Inferior parietal cortex (tissue), 1 donor: Measurements from ENCODE around the gene OR8D2.
A peak's percentile ranks its signal among the peaks of the same experiment; 100 is the strongest.

ENCODE experiments used
- DNase-seq: peaks from one replicate; pipeline ENCODE4 v3.0.0-alpha.2; 2016; ENCODE audit errors: extremely low spot score

The OR8D2 gene, protein sequence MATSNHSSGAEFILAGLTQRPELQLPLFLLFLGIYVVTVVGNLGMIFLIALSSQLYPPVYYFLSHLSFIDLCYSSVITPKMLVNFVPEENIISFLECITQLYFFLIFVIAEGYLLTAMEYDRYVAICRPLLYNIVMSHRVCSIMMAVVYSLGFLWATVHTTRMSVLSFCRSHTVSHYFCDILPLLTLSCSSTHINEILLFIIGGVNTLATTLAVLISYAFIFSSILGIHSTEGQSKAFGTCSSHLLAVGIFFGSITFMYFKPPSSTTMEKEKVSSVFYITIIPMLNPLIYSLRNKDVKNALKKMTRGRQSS

DNA sequence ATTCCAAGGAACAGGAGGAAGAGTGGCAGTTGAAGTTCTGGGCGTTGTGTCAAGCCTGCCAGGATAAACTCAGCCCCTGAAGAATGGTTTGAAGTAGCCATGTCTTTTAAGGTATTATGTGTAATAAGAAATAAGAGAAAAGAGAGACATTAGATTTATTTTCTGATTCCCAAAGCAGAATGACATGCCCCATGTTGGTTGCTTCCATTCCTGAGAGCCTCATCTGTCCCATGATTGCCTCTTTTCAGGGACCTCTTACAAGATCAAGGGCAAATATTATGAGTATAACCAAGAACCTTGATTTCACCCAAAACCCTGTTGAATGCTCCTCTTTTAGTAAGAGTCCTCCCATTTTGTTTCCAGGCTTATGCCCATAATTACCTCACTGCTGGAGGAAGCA is at the start of gene OR8D2:
TSS of gene OR8D2 (minus strand) at position 101 of the 400 bp plus-strand sequence. CDS start at position 101, 0 bp downstream.
- DNase-seq: no peak

DNA sequence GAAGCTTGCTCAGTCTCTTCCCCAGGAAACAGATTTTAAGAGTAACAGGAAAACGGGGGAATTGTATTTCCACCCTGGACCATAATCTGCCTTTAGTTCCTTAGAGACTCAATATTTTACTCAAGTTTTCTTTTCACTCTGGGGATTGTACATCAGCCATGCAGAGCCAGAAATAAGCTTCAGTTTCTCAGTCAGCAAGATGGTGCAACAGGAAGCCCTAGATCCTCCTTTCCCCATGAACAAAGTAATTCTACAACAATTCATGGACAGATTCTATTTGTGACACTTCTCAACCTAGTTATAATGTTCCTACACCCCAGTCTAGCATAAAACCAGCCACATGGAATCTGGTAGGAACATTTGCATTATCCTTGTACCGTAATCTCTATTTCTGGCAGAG is 39.6 kb upstream of the OR8D2 start:
- peak; percentile 7 for DNase-seq

DNA sequence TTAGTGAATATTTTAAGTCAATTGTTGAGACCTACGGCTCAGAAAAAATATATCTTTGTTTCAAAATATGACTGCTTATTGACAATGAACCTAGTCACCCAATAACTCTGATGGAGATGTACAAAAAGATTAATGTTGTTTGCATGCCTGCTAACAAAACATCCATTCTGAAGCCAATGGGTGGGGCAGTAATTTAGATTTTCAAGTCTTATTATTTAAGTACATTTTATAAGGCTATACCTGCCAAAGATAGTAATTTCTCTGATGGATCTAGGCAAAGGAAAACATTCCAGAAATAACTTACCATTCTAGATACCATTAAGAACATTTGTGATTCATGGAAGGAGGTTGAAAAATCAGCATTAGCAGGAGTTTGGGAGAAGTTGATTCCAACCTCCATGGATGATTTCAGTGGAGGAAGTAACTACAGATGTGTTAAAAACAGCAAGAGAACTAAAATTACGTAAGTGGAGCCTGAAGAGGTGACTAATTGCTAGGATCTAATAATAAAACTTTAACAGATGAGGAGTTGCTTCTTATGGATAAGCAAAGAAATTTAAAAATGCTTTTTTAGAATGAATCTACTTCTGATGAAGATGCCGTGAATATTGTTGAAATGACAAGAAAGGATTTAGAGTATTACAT is 26.4 kb upstream of the OR8D2 start:
- DNase-seq: no peak

DNA sequence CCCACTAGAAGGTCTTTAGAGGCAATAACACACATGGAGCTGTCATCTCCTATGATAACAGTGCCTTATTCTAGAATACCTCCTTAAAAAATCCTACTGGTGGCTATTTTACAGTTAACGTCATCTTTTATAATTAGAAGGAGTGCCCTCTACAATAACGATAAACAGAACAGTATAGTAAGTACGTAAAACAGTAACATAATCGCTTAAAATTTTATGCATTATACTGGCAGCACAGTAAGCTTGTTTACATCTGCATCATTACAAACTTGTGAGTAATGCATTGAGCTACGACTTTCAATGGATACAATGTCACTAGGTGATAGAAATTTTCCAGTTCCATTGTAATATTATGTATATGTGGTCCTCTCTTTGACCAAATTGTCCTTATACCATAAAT is 24.3 kb upstream of the OR8D2 start:
- DNase-seq: no peak

- DNase-seq: no peak
Measured at GRCh38 chr11:124340142-124340447, 20.1 kb upstream of the OR8D2 start.

GRCh38 chr11:124339396-124340141 is 19.6 kb upstream of the OR8D2 start:
- DNase-seq: no peak

DNA sequence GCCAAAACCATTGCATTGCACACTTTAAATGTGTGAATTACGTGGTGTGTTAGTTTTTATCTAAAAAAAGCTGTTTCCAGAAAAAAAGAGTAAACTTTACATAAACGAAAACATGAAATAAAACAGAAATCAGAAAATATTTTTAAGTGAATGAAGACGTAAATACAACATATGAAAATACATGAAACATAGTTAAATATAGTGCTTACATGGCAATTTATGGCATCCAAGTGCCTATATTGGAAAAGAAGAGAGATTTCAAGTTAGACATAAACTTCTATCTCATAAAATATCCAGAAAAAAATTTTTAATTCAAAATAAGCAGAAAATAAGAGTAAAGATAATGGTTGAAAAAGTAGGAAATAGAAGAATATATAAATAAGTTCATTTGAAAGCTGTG is 11.9 kb upstream of the OR8D2 start:
- DNase-seq: no peak

GRCh38 chr11:124329787-124330478 is 9.9 kb upstream of the OR8D2 start:
- DNase-seq: peak; percentile 15

DNA sequence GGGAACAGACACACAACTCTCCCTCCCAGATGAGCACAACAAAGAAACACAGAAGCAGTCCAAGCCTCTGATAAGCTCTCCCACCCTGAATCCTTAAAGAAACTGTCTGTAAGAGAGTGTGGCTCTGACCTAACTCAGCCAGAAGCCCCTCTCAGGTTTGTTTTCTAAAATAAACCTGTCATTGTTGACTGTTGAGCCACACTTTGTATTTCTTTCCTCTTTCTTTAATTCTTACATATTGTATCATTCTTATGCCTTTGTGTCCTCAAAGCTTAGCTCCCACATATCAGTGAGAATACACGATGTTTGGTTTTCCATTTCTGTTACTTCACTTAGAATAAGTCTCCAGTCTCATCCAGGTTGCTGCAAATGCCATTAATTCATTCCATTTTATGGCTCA is 7.8 kb upstream of the OR8D2 start:
- DNase-seq: no peak

- no peak for DNase-seq
Measured at GRCh38 chr11:124322356-124322755, 2.4 kb upstream of the OR8D2 start.

DNA sequence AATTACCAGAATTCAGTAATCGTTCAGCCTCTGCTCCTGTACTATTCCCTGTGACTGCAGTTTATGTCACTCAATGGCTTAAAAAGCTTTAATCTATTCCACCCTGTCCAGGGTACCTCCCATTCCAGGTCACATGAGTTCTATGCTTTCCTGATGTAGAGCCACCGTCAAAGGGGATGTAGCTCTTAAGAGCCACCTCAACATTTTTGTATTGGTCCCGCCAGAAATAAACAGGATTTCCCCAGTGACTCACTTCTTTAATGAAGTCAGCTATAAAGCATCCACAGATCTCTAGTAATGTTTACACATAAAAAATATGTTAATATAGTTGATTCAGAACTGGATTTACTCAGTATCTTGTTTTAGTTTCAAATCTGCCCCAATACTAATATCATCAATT is 4.9 kb downstream of the OR8D2 start:
- DNase-seq: no peak

DNA sequence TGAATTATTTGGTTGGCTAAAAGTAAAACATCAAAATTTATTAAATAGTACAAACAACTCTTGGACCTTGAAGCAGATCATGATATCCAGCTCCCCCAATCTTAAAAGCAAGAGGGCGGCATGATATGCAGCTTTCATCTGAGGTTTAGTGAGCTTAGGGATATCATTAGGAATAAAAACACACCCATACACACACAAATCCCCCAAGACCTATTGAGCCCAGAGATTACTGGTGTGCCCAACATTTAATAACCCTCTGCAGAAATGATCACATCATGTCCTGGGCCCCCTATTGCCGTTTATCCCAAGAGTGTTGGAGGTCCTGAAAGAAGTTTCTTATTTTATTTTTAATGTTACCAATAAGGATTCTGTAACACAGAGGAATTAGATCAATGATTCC is 6.1 kb downstream of the OR8D2 start, which contains the start of gene OR8D1:
TSS of gene OR8D1 (minus strand) at position 101 of the 400 bp plus-strand sequence. CDS start 3,183 bp downstream, outside the sequence.
- no peak for DNase-seq

DNA sequence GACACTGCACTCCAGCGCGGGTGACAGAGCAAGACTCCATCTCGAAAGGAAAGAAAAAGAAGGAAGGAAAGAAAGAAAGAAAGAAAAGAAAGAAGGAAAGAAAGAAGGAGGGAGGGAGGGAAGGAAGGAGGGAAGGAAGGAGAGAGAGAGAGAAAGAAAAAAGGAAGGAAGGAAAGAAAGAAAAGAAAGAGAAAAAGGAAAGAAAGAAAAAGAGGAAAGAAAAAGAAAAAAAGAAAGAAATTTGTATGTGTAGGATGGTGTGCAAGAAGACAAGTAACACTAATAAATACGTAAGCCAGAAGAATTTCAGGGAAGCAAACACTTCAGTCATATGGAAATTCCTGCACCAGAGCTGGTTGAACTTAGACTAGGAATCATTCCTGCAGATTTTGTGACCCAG is 6.9 kb downstream of the OR8D2 start:
- DNase-seq: no peak

- no peak for DNase-seq
Measured at GRCh38 chr11:124311670-124312069, 8.3 kb downstream of the OR8D2 start.

GRCh38 chr11:124311269-124311668 is 8.7 kb downstream of the OR8D2 start:
- no peak for DNase-seq

- no peak for DNase-seq
Measured at GRCh38 chr11:124310721-124311120, 9.3 kb downstream of the OR8D2 start.

DNA sequence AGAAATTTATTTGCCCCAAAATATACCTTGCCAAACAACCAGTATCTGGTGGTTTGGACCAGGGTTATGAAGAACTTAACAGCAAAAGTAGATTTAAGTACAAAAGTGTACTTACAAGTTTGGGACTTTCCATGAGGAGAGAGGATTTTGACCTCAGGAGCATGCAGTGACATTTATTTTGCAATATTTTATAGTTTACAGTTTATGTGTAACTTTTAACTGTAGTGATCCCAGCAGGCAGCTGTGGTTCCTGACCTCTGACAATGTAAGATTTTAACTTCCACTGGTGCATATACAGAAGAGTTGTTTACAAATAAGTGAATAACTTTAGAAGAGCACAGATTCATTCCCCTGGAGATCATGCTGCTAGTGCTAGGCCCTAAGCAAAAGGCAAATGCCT is 12.9 kb downstream of the OR8D2 start:
- DNase-seq: no peak

GRCh38 chr11:124302347-124303125 is 17.5 kb downstream of the OR8D2 start:
- DNase-seq: no peak

DNA sequence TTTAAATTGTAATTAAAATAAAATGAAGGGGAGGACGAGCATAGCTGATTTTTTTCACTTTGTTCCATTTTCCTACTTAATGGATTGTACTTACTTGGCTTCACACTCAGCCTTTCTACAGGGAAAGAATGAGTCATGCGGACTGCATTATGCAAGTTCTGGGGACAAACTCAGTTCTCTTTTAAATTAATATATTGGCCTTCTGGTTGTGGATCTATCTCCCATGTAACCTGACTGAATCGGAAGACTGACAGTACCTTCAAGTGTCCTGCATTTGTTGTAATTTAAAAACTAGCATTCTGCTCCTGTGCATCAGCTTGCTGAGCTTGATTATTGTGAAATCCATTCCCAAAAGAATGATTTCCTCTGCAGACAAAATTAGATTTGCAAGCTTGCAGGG is 18.4 kb downstream of the OR8D2 start:
- DNase-seq: peak; percentile 8

GRCh38 chr11:124297921-124298320 is 22.1 kb downstream of the OR8D2 start:
- DNase-seq: no peak

- DNase-seq: no peak
Measured at GRCh38 chr11:124296016-124296415, 24.0 kb downstream of the OR8D2 start.
